HG02970 (cell line): ENCODE results near the gene RNF32.
"Not testable (repeated sequence)": the region's sequence is repeated elsewhere in the genome, so short reads cannot be mapped to it uniquely, and the experiment has no call there.

Experiments
- ATAC-seq: cut with Tn5 transposase; IDR thresholded peaks from one replicate; pipeline ENCODE4 v1.9.1; 2021; ENCODE audit warnings: mild to moderate bottlenecking, moderate library complexity, moderate number of reproducible peaks; ENCODE audit not compliant: unreplicated experiment, low FRiP score

RNF32 gene

GRCh38 chr7:156612930-156613329 lies 27.6 kb upstream of the RNF32 start:
- no peak for ATAC-seq

- no peak for ATAC-seq
Observed at GRCh38 chr7:156614434-156615264, 25.9 kb upstream of the RNF32 start.

- ATAC-seq, result no peak
Observed at GRCh38 chr7:156616269-156617202, 24.0 kb upstream of the RNF32 start.

- ATAC-seq, result no peak
Observed at GRCh38 chr7:156617215-156617614, 23.4 kb upstream of the RNF32 start.

GRCh38 chr7:156618078-156618779 lies 22.3 kb upstream of the RNF32 start:
- no peak for ATAC-seq

GRCh38 chr7:156618780-156619367 lies 21.7 kb upstream of the RNF32 start:
- no peak for ATAC-seq

- ATAC-seq, result not testable (repeated sequence)
Observed at GRCh38 chr7:156619488-156620290, 20.9 kb upstream of the RNF32 start.

GRCh38 chr7:156620291-156620675 lies 20.3 kb upstream of the RNF32 start:
- no peak for ATAC-seq

GRCh38 chr7:156621652-156622051 lies 18.9 kb upstream of the RNF32 start:
- no peak for ATAC-seq

- no peak for ATAC-seq
Observed at GRCh38 chr7:156625580-156625979, 15.0 kb upstream of the RNF32 start.

GRCh38 chr7:156626220-156626895 lies 14.2 kb upstream of the RNF32 start:
- ATAC-seq, result no peak

- ATAC-seq, result no peak
Observed at GRCh38 chr7:156628562-156628961, 12.0 kb upstream of the RNF32 start.

- no peak for ATAC-seq
Observed at GRCh38 chr7:156629873-156630272, 10.7 kb upstream of the RNF32 start.

GRCh38 chr7:156634117-156634516 lies 6.5 kb upstream of the RNF32 start:
- ATAC-seq, result no peak

- ATAC-seq, result no peak
Observed at GRCh38 chr7:156635529-156636385, 4.8 kb upstream of the RNF32 start.

GRCh38 chr7:156637093-156637492 lies 3.5 kb upstream of the RNF32 start:
- not testable (repeated sequence) for ATAC-seq

- no peak for ATAC-seq
Observed at GRCh38 chr7:156638443-156639077, 2.0 kb upstream of the RNF32 start.
